A549 (cell line): ENCODE data around the gene SKIC8. TPM values are rescaled to one million over a fixed set of nuclear protein-coding genes. Genes with fewer than 3 reads are reported as not detected.
A peak's percentile ranks its signal among the peaks of the same experiment; 100 is the strongest.

Experiments
- ATAC-seq, 2 experiments: fragments of 200-7000 bp in 1 of 2; fragments of >200 bp in 1 of 2; cut with Nextera tagmentation in 1 of 2; cut with Tn5 transposase in 1 of 2; 3 replicates each; pipeline versions ENCODE4 v1.8.0 to v1.9.1; 2018 to 2020; ENCODE audit warnings: mild to moderate bottlenecking in 1 of 2, moderate library complexity in 1 of 2
- CTCF ChIA-PET: fragments of 300-600 bp; sonication (Branson Sonifier 250); formaldehyde crosslinking; extraction: SDS; loops from one replicate; lab custom pipeline; 2021; ENCODE audit warnings: antibody characterized with exemption, inconsistent platforms; lab: Yijun Ruan, JAX
- POLR2A ChIA-PET: fragments of 350-600 bp; formaldehyde crosslinking; extraction: SDS; loops from one replicate; lab custom pipeline; 2021; ENCODE audit warnings: antibody characterized with exemption, inconsistent platforms; lab: Yijun Ruan, JAX
- DNase-seq, 2 experiments: peaks; one replicate each; pipeline versions ENCODE4 v3.0.0 to v3.0.0-alpha.2; 2011 to 2016; ENCODE audit warnings: low read depth in 1 of 2, low spot score in 1 of 2
- FAIRE-seq: peaks from 2 replicates; lab custom pipeline; 2011; peaks lifted over from hg19 to GRCh38; lab: Jason Lieb, UNC
- H3K27ac ChIP-seq, 2 experiments: fragments of >200 bp; sonication (Bioruptor Twin); formaldehyde crosslinking; 3 replicates each; pipeline ENCODE4 v1.5.1; 2016 to 2017
- H3K4me1 ChIP-seq: fragments of >200 bp; sonication (Bioruptor Twin); formaldehyde crosslinking; 3 replicates; pipeline ENCODE4 v1.6.1; 2016
- H3K4me2 ChIP-seq: fragments of >200 bp; sonication (Bioruptor Twin); formaldehyde crosslinking; 3 replicates; pipeline ENCODE4 v1.6.1; 2016
- H3K4me3 ChIP-seq: fragments of >200 bp; sonication (Bioruptor Twin); formaldehyde crosslinking; 3 replicates; pipeline ENCODE4 v1.5.1; 2016
- H3K9me3 ChIP-seq: fragments of >200 bp; sonication (Bioruptor Twin); formaldehyde crosslinking; 3 replicates; pipeline ENCODE4 v1.6.1; 2016
- BCL3 ChIP-seq: fragments of >200 bp; sonication (Bioruptor Twin); formaldehyde crosslinking; IDR thresholded peaks from 3 replicates; pipeline ENCODE4 v1.6.1; 2016
- BHLHE40 ChIP-seq: IDR thresholded peaks from 2 replicates; pipeline ENCODE4 v1.6.1; 2012; ENCODE audit warnings: low read depth, low read length, inconsistent platforms
- CBX2 ChIP-seq: fragments of 200-600 bp; sonication (generic); IDR thresholded peaks from 2 replicates; pipeline ENCODE4 v1.6.1; 2016; ENCODE audit warnings: low read depth, mild to moderate bottlenecking, borderline replicate concordance
- CBX8 ChIP-seq: fragments of 200-600 bp; sonication (generic); IDR thresholded peaks from 2 replicates; pipeline ENCODE4 v1.6.1; 2016
- CHD4 ChIP-seq: fragments of 200-600 bp; sonication (generic); IDR thresholded peaks from 2 replicates; pipeline ENCODE4 v1.6.1; 2016; ENCODE audit warnings: antibody characterized with exemption, mild to moderate bottlenecking, borderline replicate concordance
- EHF ChIP-seq: fragments of 250-450 bp; sonication (Bioruptor Pico); IDR thresholded peaks from 2 replicates; pipeline ENCODE4 v1.5.0; 2020; ENCODE audit warnings: mild to moderate bottlenecking
- EHMT2 ChIP-seq: fragments of 200-600 bp; sonication (generic); IDR thresholded peaks from 2 replicates; pipeline ENCODE4 v1.6.1; 2016; ENCODE audit warnings: antibody characterized with exemption, low read depth, mild to moderate bottlenecking, moderate library complexity
- EP300 ChIP-seq, 2 experiments: fragments of >200 bp; sonication (Bioruptor Twin); formaldehyde crosslinking; IDR thresholded peaks; 2 replicates in 1 of 2; 3 replicates in 1 of 2; pipeline ENCODE4 v1.6.1; 2016 to 2017
- ESRRA ChIP-seq: fragments of 150-350 bp; IDR thresholded peaks from 2 replicates; pipeline ENCODE4 v1.6.1; 2014; ENCODE audit warnings: mild to moderate bottlenecking, low read length, borderline replicate concordance
- FOXS1 ChIP-seq: fragments of 250-450 bp; sonication (Bioruptor Pico); IDR thresholded peaks from 2 replicates; pipeline ENCODE4 v1.5.0; 2020; ENCODE audit warnings: mild to moderate bottlenecking, moderate library complexity
- HDAC2 ChIP-seq: fragments of 200-600 bp; sonication (generic); IDR thresholded peaks from 2 replicates; pipeline ENCODE4 v1.6.1; 2016
- HEYL ChIP-seq: fragments of 250-450 bp; sonication (Bioruptor Pico); IDR thresholded peaks from 2 replicates; pipeline ENCODE4 v1.8.0; 2021; ENCODE audit warnings: mild to moderate bottlenecking, moderate library complexity
- HOXA7 ChIP-seq: fragments of 250-450 bp; sonication (Bioruptor Pico); IDR thresholded peaks from 2 replicates; pipeline ENCODE4 v1.5.0; 2020; ENCODE audit warnings: mild to moderate bottlenecking, moderate library complexity
- HOXB5 ChIP-seq: fragments of 250-450 bp; sonication (Bioruptor Pico); IDR thresholded peaks from 2 replicates; pipeline ENCODE4 v1.5.0; 2020; ENCODE audit warnings: mild to moderate bottlenecking, moderate library complexity
- MAFK ChIP-seq: fragments of 450-650 bp; IDR thresholded peaks from 2 replicates; pipeline ENCODE4 v1.6.1; 2014; ENCODE audit not compliant: partially characterized antibody
- MAX ChIP-seq: IDR thresholded peaks from 2 replicates; pipeline ENCODE4 v1.6.1; 2012
- NFE2L2 ChIP-seq: fragments of 150-350 bp; conservative IDR thresholded peaks from 2 replicates; pipeline ENCODE4 v1.6.1; 2014; ENCODE audit warnings: low read length
- PHF8 ChIP-seq: fragments of 200-600 bp; sonication (generic); IDR thresholded peaks from 2 replicates; pipeline ENCODE4 v1.6.1; 2016; ENCODE audit warnings: low read depth, mild to moderate bottlenecking, antibody characterized with exemption, moderate library complexity, borderline replicate concordance
- POLR2A ChIP-seq: IDR thresholded peaks from 2 replicates; pipeline ENCODE4 v1.6.1; 2012; ENCODE audit warnings: mild to moderate bottlenecking, low read length
- RARB ChIP-seq: fragments of 250-450 bp; sonication (Bioruptor Pico); IDR thresholded peaks from 2 replicates; pipeline ENCODE4 v1.8.0; 2021; ENCODE audit warnings: mild to moderate bottlenecking, moderate library complexity
- RCOR1 ChIP-seq: fragments of 150-350 bp; IDR thresholded peaks from 2 replicates; pipeline ENCODE4 v1.6.1; 2014; ENCODE audit warnings: antibody characterized with exemption, low read length, low read depth
- RNF2 ChIP-seq: fragments of 200-600 bp; sonication (generic); IDR thresholded peaks from 2 replicates; pipeline ENCODE4 v1.6.1; 2016; ENCODE audit warnings: low read depth, mild to moderate bottlenecking, antibody characterized with exemption, moderate library complexity, borderline replicate concordance
- TFCP2L1 ChIP-seq: fragments of 250-450 bp; sonication (Bioruptor Pico); IDR thresholded peaks from 2 replicates; pipeline ENCODE4 v1.5.0; 2021; ENCODE audit warnings: mild to moderate bottlenecking
- TP53 ChIP-seq: fragments of 250-450 bp; sonication (Bioruptor Pico); IDR thresholded peaks from 2 replicates; pipeline ENCODE4 v1.5.0; 2021; ENCODE audit warnings: mild to moderate bottlenecking, moderate library complexity
- ZNF302 ChIP-seq: fragments of 250-450 bp; sonication (Bioruptor Pico); IDR thresholded peaks from 2 replicates; pipeline ENCODE4 v1.9.0; 2021; ENCODE audit warnings: inconsistent platforms, mild to moderate bottlenecking, moderate library complexity
- ZSCAN20 ChIP-seq: fragments of 250-450 bp; sonication (Bioruptor Pico); IDR thresholded peaks from 2 replicates; pipeline ENCODE4 v1.8.0; 2022; ENCODE audit warnings: mild to moderate bottlenecking, moderate library complexity
- WGBS: methylation state at CpG from one replicate; pipeline ENCODE4 v1.1.6; 2017; ENCODE audit errors: missing lambda C conversion rate; 5-methylcytosine and 5-hydroxymethylcytosine counted together
- polyA plus RNA-seq, 4 experiments: library from polyadenylated mRNA; depleted of rRNA in 3 of 4; stranded (reverse); fragments of >200 nt; fragmentation: RNase III in 1 of 4; extraction: RNeasy Plus Mini Kit Qiagen cat#74134 plus additional on column Dnase treatment in 1 of 4; gene quantifications; 2 replicates in 3 of 4; 3 replicates in 1 of 4; pipeline ENCODE4 v1.2.3, GENCODE V29; 2011 to 2017
- TF ChIP-seq, protein P1 (sequence below): fragments of 250-450 bp; sonication (Bioruptor Pico); IDR thresholded peaks from 2 replicates; pipeline ENCODE4 v1.5.0; 2021; ENCODE audit warnings: mild to moderate bottlenecking, moderate library complexity, borderline replicate concordance
- TF ChIP-seq, protein P2 (sequence below): fragments of >200 bp; sonication (Bioruptor Twin); formaldehyde crosslinking; IDR thresholded peaks from 3 replicates; pipeline ENCODE4 v1.5.1; 2016

The SKIC8 gene
- polyA plus RNA-seq, 2 of the 4 experiments (the other 2 are of a cell fraction) = 143 to 177 TPM

DNA sequence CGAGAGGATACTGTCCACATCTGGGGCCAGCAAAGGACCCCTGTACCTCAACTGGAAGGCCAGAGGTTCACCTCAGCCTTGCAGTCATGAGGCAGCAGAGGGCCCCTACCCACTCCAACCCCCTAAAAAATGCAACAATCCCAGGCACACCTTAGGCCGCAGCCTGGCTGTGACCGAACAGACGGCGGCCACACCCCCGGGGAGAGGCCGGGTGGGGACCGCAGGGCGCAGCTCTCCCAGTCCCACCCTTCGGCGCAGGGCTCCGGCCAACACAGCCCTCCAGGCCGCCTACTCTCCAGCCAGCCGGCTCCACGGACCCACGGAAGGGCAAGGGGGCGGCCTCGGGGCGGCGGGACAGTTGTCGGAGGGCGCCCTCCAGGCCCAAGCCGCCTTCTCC lies 35.5 kb downstream of the SKIC8 start:
- no peak for TF ChIP-seq MAFK
- TF ChIP-seq CBX2 = no peak
- TF ChIP-seq, protein P1, sequence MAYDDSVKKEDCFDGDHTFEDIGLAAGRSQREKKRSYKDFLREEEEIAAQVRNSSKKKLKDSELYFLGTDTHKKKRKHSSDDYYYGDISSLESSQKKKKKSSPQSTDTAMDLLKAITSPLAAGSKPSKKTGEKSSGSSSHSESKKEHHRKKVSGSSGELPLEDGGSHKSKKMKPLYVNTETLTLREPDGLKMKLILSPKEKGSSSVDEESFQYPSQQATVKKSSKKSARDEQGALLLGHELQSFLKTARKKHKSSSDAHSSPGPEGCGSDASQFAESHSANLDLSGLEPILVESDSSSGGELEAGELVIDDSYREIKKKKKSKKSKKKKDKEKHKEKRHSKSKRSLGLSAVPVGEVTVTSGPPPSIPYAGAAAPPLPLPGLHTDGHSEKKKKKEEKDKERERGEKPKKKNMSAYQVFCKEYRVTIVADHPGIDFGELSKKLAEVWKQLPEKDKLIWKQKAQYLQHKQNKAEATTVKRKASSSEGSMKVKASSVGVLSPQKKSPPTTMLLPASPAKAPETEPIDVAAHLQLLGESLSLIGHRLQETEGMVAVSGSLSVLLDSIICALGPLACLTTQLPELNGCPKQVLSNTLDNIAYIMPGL (CRISPR knock-in tag) = no peak
- no peak for TF ChIP-seq EP300 (IDR thresholded peaks at IDR 0.05)
- no peak for TF ChIP-seq BHLHE40
- no peak for TF ChIP-seq EHF (CRISPR knock-in tag)
- no peak for TF ChIP-seq NFE2L2
- no peak for TF ChIP-seq TFCP2L1 (CRISPR knock-in tag)
- no peak for TF ChIP-seq TP53 (CRISPR knock-in tag)
- no peak for TF ChIP-seq HOXB5 (CRISPR knock-in tag)
- no peak for TF ChIP-seq ZSCAN20
- TF ChIP-seq RARB = no peak
- no peak for TF ChIP-seq PHF8
- no peak for TF ChIP-seq CBX8
- TF ChIP-seq ESRRA = no peak
- TF ChIP-seq BCL3 = no peak
- no peak for TF ChIP-seq FOXS1 (CRISPR knock-in tag)
- TF ChIP-seq CHD4 = no peak
- no peak for TF ChIP-seq MAX
- TF ChIP-seq RCOR1 = no peak
- POLR2A ChIA-PET = no interaction called here
- DNase-seq (no peak), FAIRE-seq (no peak), ATAC-seq (no peak)
- Histone ChIP-seq H3K4me2 (no peak overlapping the region), H3K9me3 (no peaks in the 10 kb centered on the region), H3K27ac (no peak overlapping the region), H3K4me3 (no peak overlapping the region), H3K4me1 (no peaks in the 10 kb centered on the region)
- WGBS = 94% methylated on average over 11 of the region's 23 CpGs
- CTCF ChIA-PET = interaction anchor here (0.7 to 2.5 kb wide), 4 partner anchors 22 to 305 kb away, joined by 3 to 8 read pairs (median 5); no protein-coding TSS in a partner anchor

- H3K4me1 ChIP-seq = no peaks in the 10 kb centered on the region
- WGBS = 80% methylated on average over 7 of the region's 7 CpGs
- no peak for DNase-seq
- ChIA-PET CTCF (interaction anchor here (0.6 to 2.5 kb wide), 5 partner anchors 18 to 304 kb away, joined by 3 to 8 read pairs (median 5); no protein-coding TSS in a partner anchor), POLR2A (no interaction called here)
- no peak overlapping the region for H3K27ac ChIP-seq
- no peak for FAIRE-seq
- no peak overlapping the region for H3K4me2 ChIP-seq
- H3K9me3 ChIP-seq = no peaks in the 10 kb centered on the region
- no peak for TF ChIP-seq POLR2A
- TF ChIP-seq, all 56 proteins: peak for 0
- peak in 1 of 2 experiments; percentile 34; a peak in 2 of 6 replicates for ATAC-seq
- H3K4me3 ChIP-seq = no peak overlapping the region
Observed at GRCh38 chr15:78263351-78263781, 36.0 kb downstream of the SKIC8 start.

DNA sequence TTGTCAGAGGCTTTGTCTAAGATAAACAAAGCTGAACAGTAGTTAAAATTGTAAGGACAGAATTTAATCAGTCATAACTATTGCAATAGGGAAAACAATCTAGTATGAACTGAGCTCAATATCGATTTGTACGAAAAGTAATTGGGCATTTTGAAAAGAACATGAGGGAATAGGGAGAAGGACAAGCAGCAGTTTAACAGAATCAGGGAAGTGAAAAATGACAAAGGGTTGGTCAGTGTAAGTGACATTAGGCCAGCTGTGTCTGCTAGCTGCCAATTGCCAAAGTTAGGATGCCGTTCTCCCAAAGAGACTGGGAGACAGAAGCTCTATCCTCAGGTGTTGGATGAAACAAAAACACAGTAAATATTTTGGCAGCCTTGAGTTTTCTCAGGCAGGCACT lies 38.3 kb downstream of the SKIC8 start:
- no peak for FAIRE-seq
- Histone ChIP-seq H3K9me3 (no peaks in the 10 kb centered on the region), H3K4me1 (no peaks in the 10 kb centered on the region), H3K4me3 (no peak overlapping the region), H3K27ac (no peak overlapping the region)
- POLR2A ChIA-PET = interaction anchor here (1.0 kb wide), 1 partner anchor 39 kb away, joined by 8 read pairs; the partner anchor contains the start of gene SKIC8
- WGBS = 88% methylated on average over 3 of the region's 3 CpGs
- CTCF ChIA-PET = interaction anchor here (0.8 to 2.4 kb wide), 9 partner anchors 16 to 351 kb away, joined by 3 to 11 read pairs (median 4); no protein-coding TSS in a partner anchor
- TF ChIP-seq HEYL (CRISPR knock-in tag) (no peak), FOXS1 (CRISPR knock-in tag) (no peak), MAFK (no peak), HDAC2 (no peak), ESRRA (no peak), ZNF302 (no peak), RNF2 (no peak), RARB (no peak), EHMT2 (no peak), CBX8 (no peak), HOXA7 (CRISPR knock-in tag) (no peak)
- TF ChIP-seq, protein P2, sequence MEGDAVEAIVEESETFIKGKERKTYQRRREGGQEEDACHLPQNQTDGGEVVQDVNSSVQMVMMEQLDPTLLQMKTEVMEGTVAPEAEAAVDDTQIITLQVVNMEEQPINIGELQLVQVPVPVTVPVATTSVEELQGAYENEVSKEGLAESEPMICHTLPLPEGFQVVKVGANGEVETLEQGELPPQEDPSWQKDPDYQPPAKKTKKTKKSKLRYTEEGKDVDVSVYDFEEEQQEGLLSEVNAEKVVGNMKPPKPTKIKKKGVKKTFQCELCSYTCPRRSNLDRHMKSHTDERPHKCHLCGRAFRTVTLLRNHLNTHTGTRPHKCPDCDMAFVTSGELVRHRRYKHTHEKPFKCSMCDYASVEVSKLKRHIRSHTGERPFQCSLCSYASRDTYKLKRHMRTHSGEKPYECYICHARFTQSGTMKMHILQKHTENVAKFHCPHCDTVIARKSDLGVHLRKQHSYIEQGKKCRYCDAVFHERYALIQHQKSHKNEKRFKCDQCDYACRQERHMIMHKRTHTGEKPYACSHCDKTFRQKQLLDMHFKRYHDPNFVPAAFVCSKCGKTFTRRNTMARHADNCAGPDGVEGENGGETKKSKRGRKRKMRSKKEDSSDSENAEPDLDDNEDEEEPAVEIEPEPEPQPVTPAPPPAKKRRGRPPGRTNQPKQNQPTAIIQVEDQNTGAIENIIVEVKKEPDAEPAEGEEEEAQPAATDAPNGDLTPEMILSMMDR = no peak
- TF ChIP-seq, protein P1 (CRISPR knock-in tag) = no peak
- TF ChIP-seq, all 56 proteins: peak for 0
- no peak for DNase-seq
- H3K4me2 ChIP-seq = no peak overlapping the region
- no peak for ATAC-seq
